GM13977 (cell line): ENCODE measurements around the gene ASIP.
"Not testable (repeated sequence)": the region's sequence is repeated elsewhere in the genome, so short reads cannot be mapped to it uniquely, and the experiment has no call there.

Experiments used
- DNase-seq: peaks from one replicate; pipeline ENCODE4 v3.0.0; 2012; ENCODE audit warnings: low spot score
- CTCF ChIP-seq: IDR thresholded peaks from 2 replicates; pipeline ENCODE4 v1.5.1; 2012; ENCODE audit warnings: mild to moderate bottlenecking, control low read depth; ENCODE audit not compliant: insufficient read depth; ENCODE audit errors: extremely low read depth, missing control alignments
- in situ Hi-C: fragments of 300-500 bp; cut with MboI; formaldehyde crosslinking; loops from one replicate; pipeline ENCODE4 v1.12.0; 2022; ENCODE audit warnings: low sequenced_read_pairs, low pct_unique_long_range_greater_than_20kb, mixed read lengths, inconsistent platforms; ENCODE audit not compliant: unreplicated experiment

Gene ASIP

DNA sequence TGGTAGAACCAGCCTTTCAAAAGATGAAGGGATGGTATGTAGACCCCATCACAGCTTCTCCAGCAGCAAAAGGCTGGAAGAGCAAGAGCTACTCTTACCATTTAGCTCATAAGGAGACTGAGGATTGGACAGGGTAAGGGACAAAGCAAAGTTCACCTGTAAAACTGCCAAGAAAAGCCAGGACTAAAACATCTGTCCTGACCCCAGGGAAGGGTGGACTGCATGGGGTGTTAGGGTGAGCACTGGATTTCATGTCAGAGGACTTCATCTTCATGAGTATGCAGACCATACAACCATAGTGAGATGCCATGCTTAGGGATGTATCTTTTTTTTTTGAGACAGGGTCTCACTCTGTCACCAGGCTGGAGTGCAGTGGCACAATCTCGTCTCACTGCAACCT, 42.6 kb downstream of the ASIP start:
- in situ Hi-C loops, result no loop called here
- DNase-seq, result no peak
- no peak for TF ChIP-seq CTCF

DNA sequence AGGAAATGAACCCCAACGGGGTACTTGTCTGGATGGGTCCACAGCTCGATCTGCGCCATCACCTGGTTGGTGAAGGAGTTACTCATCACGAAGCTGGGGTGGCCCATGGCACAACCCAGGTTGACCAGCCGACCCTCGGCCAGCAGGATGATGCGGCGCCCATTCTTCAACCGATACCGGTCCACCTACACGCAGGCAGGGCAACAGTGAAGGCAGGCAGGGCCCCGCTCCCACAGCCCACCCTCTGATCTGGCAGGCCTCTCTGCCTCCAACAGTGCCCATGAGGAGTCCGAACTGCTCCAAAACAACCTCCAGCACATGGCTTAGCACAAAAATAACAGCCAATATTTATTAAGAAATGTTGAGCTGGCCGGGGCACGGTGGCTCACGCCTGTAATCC, 44.2 kb downstream of the ASIP start:
- TF ChIP-seq CTCF, result no peak
- no peak for DNase-seq
- in situ Hi-C loops, result no loop called here

DNA sequence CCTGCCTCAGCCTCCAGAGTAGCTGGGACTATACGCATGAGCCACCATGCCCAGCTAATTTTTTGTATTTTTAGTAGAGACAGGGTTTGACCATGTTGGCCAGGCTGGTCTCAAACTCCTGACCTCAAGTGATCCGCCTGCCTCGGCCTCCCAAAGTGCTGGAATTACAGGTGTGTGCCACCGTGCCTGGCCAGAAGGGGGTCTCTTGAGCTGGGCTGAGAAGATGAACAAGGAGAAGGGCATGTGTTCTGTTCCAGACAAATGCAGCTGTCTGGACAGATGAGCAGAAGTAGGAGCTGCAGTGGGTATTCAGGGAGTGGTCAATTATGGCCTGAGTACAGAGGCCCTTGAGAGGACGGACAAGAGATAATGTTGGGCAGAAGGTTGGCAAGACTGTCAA, 46.3 kb downstream of the ASIP start:
- DNase-seq, in situ Hi-C loops: not testable (repeated sequence)

DNA sequence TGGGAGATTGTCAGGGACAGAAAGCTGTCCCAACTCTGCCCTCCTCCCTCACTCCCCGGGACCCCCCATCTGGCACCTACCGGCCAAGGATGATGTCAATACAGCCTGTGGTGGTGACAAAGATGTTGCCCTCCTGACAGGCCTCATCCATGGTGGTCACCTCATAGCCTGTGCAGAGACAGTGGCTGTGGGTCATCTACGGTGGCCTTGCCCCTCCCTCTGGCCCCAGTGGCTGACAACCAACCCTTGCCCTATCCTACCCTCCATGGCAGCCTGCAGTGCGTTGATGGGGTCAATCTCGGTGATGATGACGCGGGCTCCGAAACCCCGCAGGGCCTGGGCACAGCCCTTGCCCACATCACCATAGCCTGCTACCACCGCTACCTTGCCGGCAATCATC, 49.2 kb downstream of the ASIP start:
- DNase-seq, result no peak
- in situ Hi-C loops, result no loop called here
- TF ChIP-seq CTCF, result no peak

- in situ Hi-C loops, result no loop called here
- no peak for TF ChIP-seq CTCF
- DNase-seq, result no peak
These were observed 51.3 kb downstream of the ASIP start for GRCh38 chr20:34292496-34292895.

GRCh38 chr20:34293119-34293518, 51.9 kb downstream of the ASIP start:
- DNase-seq, result no peak
- TF ChIP-seq CTCF, result no peak
- in situ Hi-C loops, result no loop called here

DNA sequence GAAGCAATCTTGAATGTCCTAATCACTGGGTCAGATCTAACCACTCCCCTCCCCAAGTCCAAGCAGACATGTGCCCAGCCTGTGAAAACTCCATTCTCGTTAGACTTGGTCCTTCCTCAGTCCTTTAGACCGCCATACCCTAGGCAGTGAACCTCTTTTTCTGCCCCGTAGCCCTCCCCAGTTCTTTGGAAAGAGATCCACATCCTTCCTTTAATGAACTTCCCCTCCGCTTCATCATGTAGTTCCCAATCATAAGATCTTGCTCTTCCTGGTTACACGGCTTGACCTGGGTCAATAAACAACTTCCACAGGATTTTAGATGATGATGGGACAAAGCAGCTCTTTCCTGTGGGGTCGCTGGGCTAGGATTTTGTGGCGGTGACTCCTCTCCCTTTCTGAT, 52.4 kb downstream of the ASIP start:
- no peak for DNase-seq
- no peak for TF ChIP-seq CTCF
- in situ Hi-C loops, result no loop called here
